B cell (primary cell): ENCODE data around the gene AUTS2.

Experiments used
- CTCF ChIP-seq: fragments of 200-600 bp; IDR thresholded peaks from one replicate; pipeline ENCODE4 v1.8.0; 2022; ENCODE audit warnings: antibody characterized with exemption, mild to moderate bottlenecking
- EZH2 ChIP-seq: IDR thresholded peaks from 2 replicates; pipeline ENCODE4 v1.6.1; 2012; ENCODE audit warnings: borderline replicate concordance, low read depth, mild to moderate bottlenecking, moderate library complexity, low read length; ENCODE audit not compliant: insufficient read depth, poor library complexity, severe bottlenecking

GRCh38 chr7:69612981-69613380 is 14.7 kb downstream of the AUTS2 start:
- no peak for TF ChIP-seq EZH2
- no peak for TF ChIP-seq CTCF
